ENCODE data around the gene TTLL11.
A peak's percentile ranks its signal among the peaks of the same experiment; 100 is the strongest.

DNA sequence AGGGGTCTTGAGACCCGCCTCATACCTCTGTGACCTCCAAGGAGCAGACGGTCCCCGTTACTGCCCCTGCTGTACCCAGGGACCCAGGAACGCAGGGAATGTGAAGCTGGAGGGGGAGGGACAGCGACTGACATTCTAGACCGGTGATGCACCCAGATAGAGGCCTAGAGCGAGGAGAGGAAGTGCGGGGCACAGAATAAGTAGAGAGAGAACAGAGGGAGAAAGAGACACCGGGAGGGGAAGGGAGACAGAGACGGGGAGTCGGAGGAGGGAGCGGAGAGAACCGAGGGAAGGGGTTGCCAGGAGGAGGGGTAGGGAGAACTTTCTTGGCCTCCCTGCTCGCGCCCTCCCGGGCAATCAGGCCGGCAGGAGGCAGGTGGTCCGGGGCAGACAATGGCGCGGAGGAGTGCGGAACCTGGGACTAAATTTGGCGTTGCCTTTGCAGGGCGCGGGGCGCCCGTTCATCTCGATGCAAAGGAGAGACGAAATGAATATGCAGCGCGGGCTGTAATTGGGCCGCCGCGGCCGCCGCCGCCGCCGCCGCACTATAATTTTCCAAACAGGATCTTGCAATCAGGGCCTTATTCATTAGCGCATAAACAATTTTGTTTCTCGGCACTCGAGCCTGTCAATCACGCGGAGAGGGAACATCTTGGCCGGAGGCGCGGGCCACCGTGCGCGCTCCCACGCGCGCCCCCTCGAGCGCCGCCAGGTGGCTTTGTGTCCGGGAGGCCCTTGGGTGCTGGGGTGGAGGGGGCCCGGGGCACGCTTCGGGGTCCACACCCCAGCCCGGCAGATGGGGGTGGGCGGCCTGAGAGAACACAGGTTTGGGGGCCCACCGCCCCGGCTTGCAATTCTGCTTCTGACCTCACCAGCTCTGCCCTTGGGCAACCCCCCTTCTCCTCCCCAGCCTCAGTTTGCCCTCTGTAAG lies 33.5 kb upstream of the TTLL11 start:
- peak; percentile 92 for TF ChIP-seq EZH2 (IDR thresholded peaks at IDR 0.05)
- TF ChIP-seq, protein P1, sequence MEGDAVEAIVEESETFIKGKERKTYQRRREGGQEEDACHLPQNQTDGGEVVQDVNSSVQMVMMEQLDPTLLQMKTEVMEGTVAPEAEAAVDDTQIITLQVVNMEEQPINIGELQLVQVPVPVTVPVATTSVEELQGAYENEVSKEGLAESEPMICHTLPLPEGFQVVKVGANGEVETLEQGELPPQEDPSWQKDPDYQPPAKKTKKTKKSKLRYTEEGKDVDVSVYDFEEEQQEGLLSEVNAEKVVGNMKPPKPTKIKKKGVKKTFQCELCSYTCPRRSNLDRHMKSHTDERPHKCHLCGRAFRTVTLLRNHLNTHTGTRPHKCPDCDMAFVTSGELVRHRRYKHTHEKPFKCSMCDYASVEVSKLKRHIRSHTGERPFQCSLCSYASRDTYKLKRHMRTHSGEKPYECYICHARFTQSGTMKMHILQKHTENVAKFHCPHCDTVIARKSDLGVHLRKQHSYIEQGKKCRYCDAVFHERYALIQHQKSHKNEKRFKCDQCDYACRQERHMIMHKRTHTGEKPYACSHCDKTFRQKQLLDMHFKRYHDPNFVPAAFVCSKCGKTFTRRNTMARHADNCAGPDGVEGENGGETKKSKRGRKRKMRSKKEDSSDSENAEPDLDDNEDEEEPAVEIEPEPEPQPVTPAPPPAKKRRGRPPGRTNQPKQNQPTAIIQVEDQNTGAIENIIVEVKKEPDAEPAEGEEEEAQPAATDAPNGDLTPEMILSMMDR (IDR thresholded peaks at IDR 0.05) = peak; percentile 22

All from neural progenitor cell (in vitro differentiated cells).